ENCODE results near the gene RIMS4. TPM values are rescaled to one million over a fixed set of nuclear protein-coding genes. Genes with fewer than 3 reads are reported as not detected.

Gene RIMS4
- total RNA-seq, 1 donor from 2014 or later = not detected

DNA sequence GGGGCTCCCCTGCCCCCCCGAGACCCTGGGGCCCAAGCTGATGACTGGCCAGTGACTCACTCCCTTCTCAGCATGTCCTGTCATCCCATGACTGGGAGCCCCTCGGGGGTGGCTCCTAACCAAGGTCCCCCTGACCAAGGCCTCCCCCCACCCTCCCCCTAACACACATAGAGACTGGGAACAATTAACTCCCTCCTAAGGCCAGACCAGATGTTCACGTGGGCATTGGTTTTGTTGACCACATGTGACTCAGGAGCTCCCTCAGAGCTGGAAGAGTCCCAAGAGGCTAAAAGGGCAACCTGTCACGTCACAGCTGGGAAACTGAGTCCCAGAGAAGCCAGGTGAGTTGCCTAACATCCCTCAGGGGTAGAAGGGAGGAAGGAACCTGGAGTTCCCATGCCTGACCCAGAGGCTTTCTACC lies 105.8 kb downstream of the RIMS4 start:
- DNase-seq (ENCODE audit: extremely low read depth, low read depth, low spot score) = no peak

DNA sequence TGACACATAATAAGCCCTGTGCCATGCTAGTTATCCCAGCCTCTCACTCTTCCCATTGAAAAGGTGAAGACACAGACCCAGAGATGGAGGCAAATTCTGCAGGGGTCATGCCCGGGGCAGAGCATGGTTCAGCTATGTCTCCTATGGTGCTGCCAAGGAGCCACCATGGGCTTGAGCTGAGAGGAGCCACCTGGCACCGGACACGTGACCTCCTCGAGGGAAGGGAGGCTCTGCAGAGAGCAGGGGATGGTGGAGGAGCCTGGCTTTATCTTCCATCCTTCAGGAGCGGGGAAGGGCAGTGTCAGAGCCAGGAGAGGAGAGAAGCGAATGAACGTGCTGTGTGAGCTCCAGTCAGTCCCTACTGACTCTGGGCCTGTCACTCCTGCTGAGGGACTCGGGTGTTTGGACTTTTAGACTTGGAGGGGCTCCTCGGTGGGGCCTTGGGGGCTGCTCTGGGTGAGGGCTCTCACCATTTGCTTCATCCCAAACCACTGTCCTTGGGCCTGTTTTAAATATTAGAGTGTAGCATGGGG lies 106.3 kb downstream of the RIMS4 start:
- DNase-seq (ENCODE audit: extremely low read depth, low read depth, low spot score) = no peak

DNA sequence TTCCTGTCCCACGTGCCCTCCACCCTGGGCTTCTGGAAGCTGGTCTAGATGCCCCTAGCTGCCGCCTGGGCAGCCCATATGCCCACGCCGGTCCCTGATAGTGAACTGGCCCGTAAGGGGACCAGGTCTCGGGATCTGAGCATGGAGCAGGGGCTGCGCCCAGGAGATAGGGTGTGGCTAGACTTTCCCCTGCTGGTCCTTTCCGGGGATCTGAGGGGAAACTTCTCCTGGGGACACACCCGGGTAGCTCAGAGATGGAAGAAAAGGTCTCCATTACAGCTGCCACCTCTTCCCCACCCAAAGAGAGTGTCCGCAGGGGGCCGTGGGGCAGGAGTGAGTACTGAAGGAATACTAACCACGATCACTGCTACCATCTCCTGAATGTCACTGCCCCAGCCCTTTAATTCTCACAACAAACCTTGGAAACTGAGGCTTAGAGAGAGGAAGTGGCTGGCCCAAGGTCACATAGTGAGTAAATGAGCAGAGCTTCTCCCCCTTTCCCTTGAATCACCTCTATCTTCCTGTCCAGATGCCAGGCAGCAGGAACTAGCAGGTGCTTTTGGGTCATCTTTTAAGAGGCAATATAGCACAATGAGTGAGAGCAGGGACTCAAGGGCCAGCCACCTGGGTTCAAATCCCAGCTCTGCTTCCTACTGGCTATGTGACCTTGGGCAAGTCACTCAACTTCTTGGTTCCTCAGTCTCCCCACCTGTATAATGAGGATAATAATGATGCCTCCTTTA lies 107.0 kb downstream of the RIMS4 start:
- no peak for DNase-seq (ENCODE audit: extremely low read depth, low read depth, low spot score)

DNA sequence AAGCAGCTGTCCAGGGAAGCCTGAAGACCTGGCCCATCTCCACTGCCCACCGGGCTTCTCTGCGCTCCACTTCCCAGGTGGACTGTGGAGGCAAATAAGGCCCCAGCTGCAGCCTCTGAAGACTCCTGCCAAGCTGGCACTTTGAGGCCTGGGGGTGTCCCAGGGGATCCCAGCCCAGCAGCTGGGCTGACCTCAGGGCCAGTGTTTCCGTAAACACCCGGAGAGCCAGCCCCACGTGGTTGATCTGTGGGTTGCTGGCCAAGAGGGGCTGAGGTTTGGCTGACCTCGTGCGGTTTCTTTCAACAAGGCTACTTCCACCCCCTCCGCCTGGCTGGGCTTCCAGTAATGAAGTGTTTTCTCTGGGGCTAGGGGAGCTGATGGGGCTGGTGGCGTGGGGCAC lies 107.6 kb downstream of the RIMS4 start:
- no peak for DNase-seq (ENCODE audit: extremely low read depth, low read depth, low spot score)

DNA sequence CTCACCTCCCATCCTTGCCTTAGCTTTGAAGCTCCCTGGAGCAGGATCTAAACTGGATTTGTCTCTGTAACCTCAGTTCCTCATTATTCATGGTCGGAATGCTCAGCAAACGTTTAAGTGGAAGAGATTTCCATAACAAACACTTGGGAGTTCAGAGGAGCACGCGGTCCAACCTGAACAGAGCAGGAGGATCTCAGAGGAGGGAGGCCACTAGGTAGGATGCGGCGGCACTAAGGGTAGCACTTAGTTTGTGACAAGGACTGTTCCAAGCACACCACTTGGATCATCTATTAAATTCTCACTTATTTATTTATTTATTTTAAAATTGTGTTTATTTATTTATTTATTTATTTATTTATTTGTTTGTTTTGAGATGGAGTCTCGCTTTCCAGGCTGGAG lies 108.5 kb downstream of the RIMS4 start:
- DNase-seq (ENCODE audit: extremely low read depth, low read depth, low spot score) = no peak

Other genes starting within 250 kb of the RIMS4 start
- gene PKIG, start 228.0 kb downstream of the RIMS4 start, total RNA-seq = 226 and 239 TPM in 2 replicates
- gene ADA, start 158.8 kb downstream of the RIMS4 start, total RNA-seq = 35.6 and 55.5 TPM in 2 replicates
- gene CCN5, start 95.2 kb downstream of the RIMS4 start, total RNA-seq = not detected in 2 replicates
- 0.35 TPM in 1 of 2 replicates, not detected in the other for gene KCNK15, start 64.7 kb downstream of the RIMS4 start, total RNA-seq
- gene YWHAB, start 75.2 kb upstream of the RIMS4 start, total RNA-seq = 167 and 173 TPM in 2 replicates
- gene PABPC1L, start 99.5 kb upstream of the RIMS4 start, total RNA-seq = 2.1 and 13.6 TPM in 2 replicates
- 36.9 and 43.0 TPM in 2 replicates for gene TOMM34, start 149.9 kb upstream of the RIMS4 start, total RNA-seq
- gene STK4, start 156.0 kb upstream of the RIMS4 start, total RNA-seq = 14.0 and 20.9 TPM in 2 replicates